OCI-LY7 (cell line): Measurements from ENCODE around the gene DAPK1. TPM values are rescaled to one million over a fixed set of nuclear protein-coding genes. Genes with fewer than 3 reads are reported as not detected.

Experiments
- BruUV-seq: library from RNA; stranded (reverse); fragments of 400-500 nt; replicated peaks from 2 replicates; lab custom pipeline; 2021; lab: Mats Ljungman, UMichigan
- CTCF ChIA-PET: fragments of 300-600 bp; sonication (Branson Sonifier 250); formaldehyde crosslinking; loops from one replicate; lab custom pipeline; 2022; ENCODE audit warnings: antibody characterized with exemption; ENCODE audit not compliant: unreplicated experiment; lab: Charles Lee
- POLR2A ChIA-PET: fragments of 300-600 bp; sonication (Branson Sonifier 250); formaldehyde crosslinking; loops from one replicate; lab custom pipeline; 2022; ENCODE audit warnings: antibody characterized with exemption; lab: Charles Lee
- DNase-seq: peaks from one replicate; pipeline ENCODE4 v3.0.0-alpha.2; 2015; ENCODE audit warnings: low spot score
- H2AFZ ChIP-seq: fragments of 200-600 bp; sonication (generic), shearing (Covaris generic); 2 replicates; pipeline ENCODE4 v1.6.1; 2014; ENCODE audit warnings: mild to moderate bottlenecking, antibody characterized with exemption, low read length, moderate library complexity
- H3K27ac ChIP-seq: fragments of 200-600 bp; sonication (generic); 2 replicates; pipeline ENCODE4 v1.5.1; 2014; ENCODE audit warnings: mixed run types, low read depth, mild to moderate bottlenecking, moderate library complexity, low read length, inconsistent platforms; ENCODE audit not compliant: poor library complexity, severe bottlenecking
- H3K36me3 ChIP-seq: fragments of 200-600 bp; sonication (generic); 2 replicates; pipeline ENCODE4 v1.6.1; 2014; ENCODE audit warnings: mild to moderate bottlenecking, antibody characterized with exemption, low read length, moderate library complexity, mixed read lengths; ENCODE audit not compliant: insufficient read depth
- H3K4me1 ChIP-seq: fragments of 200-600 bp; sonication (generic); 2 replicates; pipeline ENCODE4 v1.5.1; 2014; ENCODE audit warnings: mild to moderate bottlenecking, low read length; ENCODE audit not compliant: insufficient read depth, poor library complexity, severe bottlenecking
- H3K4me2 ChIP-seq: fragments of 200-600 bp; sonication (generic); 2 replicates; pipeline ENCODE4 v1.6.1; 2014; ENCODE audit warnings: mild to moderate bottlenecking, low read length
- H3K4me3 ChIP-seq: fragments of 200-600 bp; sonication (generic); 2 replicates; pipeline ENCODE4 v1.5.1; 2014; ENCODE audit warnings: mild to moderate bottlenecking, low read depth, low read length; ENCODE audit not compliant: poor library complexity, severe bottlenecking
- H3K79me2 ChIP-seq: fragments of 200-600 bp; sonication (generic); 2 replicates; pipeline ENCODE4 v1.6.1; 2016; ENCODE audit warnings: low read depth, mild to moderate bottlenecking, low read length, moderate library complexity, mixed read lengths; ENCODE audit not compliant: insufficient read depth
- H3K9me2 ChIP-seq: fragments of 200-600 bp; sonication (generic); 2 replicates; pipeline ENCODE4 v1.6.1; 2016; ENCODE audit warnings: mild to moderate bottlenecking, low read length, mixed read lengths; ENCODE audit not compliant: insufficient read depth
- H3K9me3 ChIP-seq: fragments of 200-600 bp; sonication (generic); 2 replicates; pipeline ENCODE4 v1.6.1; 2014; ENCODE audit warnings: mild to moderate bottlenecking, mixed run types, low read length, mixed read lengths
- H4K20me1 ChIP-seq: fragments of 200-600 bp; sonication (generic); 2 replicates; pipeline ENCODE4 v1.6.1; 2014; ENCODE audit warnings: mild to moderate bottlenecking, antibody characterized with exemption, low read length, moderate library complexity, mixed read lengths; ENCODE audit not compliant: insufficient read depth
- EZH2phosphoT487 ChIP-seq: fragments of 200-600 bp; sonication (generic); IDR thresholded peaks from 2 replicates; pipeline ENCODE4 v1.6.1; 2018; ENCODE audit warnings: low read depth, borderline replicate concordance, mild to moderate bottlenecking, mixed run types, antibody characterized with exemption, low read length, moderate library complexity, mixed read lengths
- intact Hi-C: fragments of 100-400 bp; cut with micrococcal nuclease; formaldehyde crosslinking; loops from one replicate; pipeline ENCODE4 v1.10.0; 2022; ENCODE audit not compliant: unreplicated experiment
- total RNA-seq, 2 experiments: library from RNA; depleted of rRNA in 1 of 2; stranded (reverse); fragments of >200 nt in 1 of 2; shearing (Covaris generic) in 1 of 2; gene quantifications; 2 replicates each; pipeline ENCODE4 v1.2.3, GENCODE V29; 2014 to 2022
- TF ChIP-seq, protein P1 (sequence below): fragments of 200-600 bp; sonication (generic); conservative IDR thresholded peaks from 2 replicates; pipeline ENCODE4 v1.5.1; 2014; ENCODE audit warnings: mild to moderate bottlenecking, antibody characterized with exemption, low read length, moderate library complexity, mixed read lengths

The DAPK1 gene
- total RNA-seq, 2 experiments from 2014 or later: 0.25 to 3.5 TPM

DNA sequence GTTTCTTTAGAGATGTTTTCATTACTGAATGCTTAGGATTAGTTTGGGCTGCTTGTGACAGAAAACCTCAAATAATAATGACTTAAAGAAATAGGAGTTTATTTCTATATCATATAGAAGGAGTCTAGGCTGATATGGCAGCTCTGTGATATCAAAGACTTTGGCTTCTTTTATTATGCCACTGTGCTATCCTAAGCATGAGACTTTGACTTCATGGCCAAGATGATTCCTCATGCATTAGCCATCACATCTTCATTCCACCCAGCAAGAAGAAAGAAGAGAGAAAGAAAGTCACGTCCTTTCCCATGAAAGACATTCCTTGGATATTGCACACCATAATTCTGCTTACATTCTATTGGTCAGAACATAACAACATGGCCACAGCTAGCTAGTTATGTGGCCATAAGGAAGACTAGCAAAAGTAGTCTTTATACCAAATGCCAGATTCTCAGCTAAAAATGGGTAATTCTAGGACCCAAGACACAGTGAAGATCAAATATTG is 76.2 kb downstream of the DAPK1 start:
- TF ChIP-seq EZH2phosphoT487: no peak
- TF ChIP-seq, protein P1, sequence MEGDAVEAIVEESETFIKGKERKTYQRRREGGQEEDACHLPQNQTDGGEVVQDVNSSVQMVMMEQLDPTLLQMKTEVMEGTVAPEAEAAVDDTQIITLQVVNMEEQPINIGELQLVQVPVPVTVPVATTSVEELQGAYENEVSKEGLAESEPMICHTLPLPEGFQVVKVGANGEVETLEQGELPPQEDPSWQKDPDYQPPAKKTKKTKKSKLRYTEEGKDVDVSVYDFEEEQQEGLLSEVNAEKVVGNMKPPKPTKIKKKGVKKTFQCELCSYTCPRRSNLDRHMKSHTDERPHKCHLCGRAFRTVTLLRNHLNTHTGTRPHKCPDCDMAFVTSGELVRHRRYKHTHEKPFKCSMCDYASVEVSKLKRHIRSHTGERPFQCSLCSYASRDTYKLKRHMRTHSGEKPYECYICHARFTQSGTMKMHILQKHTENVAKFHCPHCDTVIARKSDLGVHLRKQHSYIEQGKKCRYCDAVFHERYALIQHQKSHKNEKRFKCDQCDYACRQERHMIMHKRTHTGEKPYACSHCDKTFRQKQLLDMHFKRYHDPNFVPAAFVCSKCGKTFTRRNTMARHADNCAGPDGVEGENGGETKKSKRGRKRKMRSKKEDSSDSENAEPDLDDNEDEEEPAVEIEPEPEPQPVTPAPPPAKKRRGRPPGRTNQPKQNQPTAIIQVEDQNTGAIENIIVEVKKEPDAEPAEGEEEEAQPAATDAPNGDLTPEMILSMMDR: no peak
- no TSS peak for BruUV-seq
- H3K9me3 ChIP-seq: no peaks in the 10 kb centered on the region
- DNase-seq: no peak
- ChIA-PET CTCF (no interaction called here), POLR2A (interaction anchor here (1.1 to 1.6 kb wide), 2 partner anchors 10 to 16 kb away, joined by 3 to 7 read pairs; no protein-coding TSS in a partner anchor)
- no peaks in the 10 kb centered on the region for H3K79me2 ChIP-seq
- intact Hi-C loops: no loop called here
- H3K4me2 ChIP-seq: no peak overlapping the region
- no peak overlapping the region for H3K4me3 ChIP-seq
- H2AFZ ChIP-seq: no peak overlapping the region
- no peak overlapping the region for H3K27ac ChIP-seq
- no peaks in the 10 kb centered on the region for H3K36me3 ChIP-seq
- H3K9me2 ChIP-seq: no peaks in the 10 kb centered on the region
- peaks cover 18% of the 10 kb centered on the region for H3K4me1 ChIP-seq
- no peaks in the 10 kb centered on the region for H4K20me1 ChIP-seq

DNA sequence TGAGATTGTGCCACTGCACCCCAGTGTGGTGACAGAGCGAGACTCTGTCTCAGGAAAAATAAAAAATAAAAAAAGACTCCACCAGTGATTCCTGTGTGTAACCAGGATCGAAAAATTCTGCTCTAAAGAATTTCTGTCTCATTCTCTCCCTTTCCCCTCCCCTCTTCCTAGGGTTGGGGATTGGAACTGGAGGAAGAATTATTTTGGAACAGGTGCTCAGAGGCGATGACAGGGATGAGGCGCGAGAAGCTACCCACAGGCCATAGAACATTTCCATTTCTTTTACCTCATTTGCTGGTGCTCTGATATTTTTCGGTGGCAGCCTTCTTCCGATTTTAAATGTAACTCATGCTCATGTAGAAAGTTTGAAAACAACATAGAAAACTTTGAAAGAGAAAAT is 80.1 kb downstream of the DAPK1 start:
- H3K27ac ChIP-seq: no peak overlapping the region
- no peaks in the 10 kb centered on the region for H3K79me2 ChIP-seq
- BruUV-seq: no TSS peak
- no peak overlapping the region for H3K4me2 ChIP-seq
- POLR2A ChIA-PET: interaction anchor here (1.0 to 1.9 kb wide), 3 partner anchors 8 to 115 kb away, joined by 4 to 7 read pairs (median 5); no protein-coding TSS in a partner anchor
- no peaks in the 10 kb centered on the region for H3K9me3 ChIP-seq
- TF ChIP-seq, protein P1: no peak
- no peak for TF ChIP-seq EZH2phosphoT487
- no peaks in the 10 kb centered on the region for H4K20me1 ChIP-seq
- H3K4me1 ChIP-seq: peaks cover 3% of the 10 kb centered on the region
- no peak overlapping the region for H3K4me3 ChIP-seq
- intact Hi-C loops: no loop called here
- CTCF ChIA-PET: no interaction called here
- DNase-seq: no peak
- no peaks in the 10 kb centered on the region for H3K36me3 ChIP-seq
- no peak overlapping the region for H2AFZ ChIP-seq
- no peaks in the 10 kb centered on the region for H3K9me2 ChIP-seq

DNA sequence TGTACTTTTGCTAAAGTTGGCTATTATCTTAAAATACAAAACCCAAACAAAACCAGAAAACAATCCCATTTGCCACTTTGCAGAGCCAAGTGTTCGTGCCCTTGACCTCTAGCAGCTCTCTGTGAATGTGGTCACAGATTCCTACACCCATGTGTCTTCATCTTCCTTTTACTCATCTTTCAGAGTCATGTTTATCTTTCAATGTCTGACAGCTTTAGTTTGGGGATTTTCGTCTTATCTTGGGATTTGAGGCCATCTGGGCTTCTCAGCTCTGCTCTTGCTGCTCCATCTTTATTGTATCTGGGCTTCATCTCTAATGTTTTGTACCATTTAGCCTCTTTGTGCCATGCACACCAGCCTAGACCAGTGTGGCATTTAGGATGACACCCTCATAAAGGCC is 81.0 kb downstream of the DAPK1 start:
- no peak overlapping the region for H3K4me3 ChIP-seq
- TF ChIP-seq, protein P1: no peak
- TF ChIP-seq EZH2phosphoT487: no peak
- no peak for DNase-seq
- H4K20me1 ChIP-seq: no peaks in the 10 kb centered on the region
- H3K9me2 ChIP-seq: no peaks in the 10 kb centered on the region
- no peak overlapping the region for H3K27ac ChIP-seq
- ChIA-PET CTCF (no interaction called here), POLR2A (interaction anchor here (1.1 to 1.9 kb wide), 3 partner anchors 9 to 63 kb away, joined by 4 to 7 read pairs (median 4); no protein-coding TSS in a partner anchor)
- H3K4me2 ChIP-seq: no peak overlapping the region
- intact Hi-C loops: no loop called here
- H3K4me1 ChIP-seq: peaks cover 3% of the 10 kb centered on the region
- H3K79me2 ChIP-seq: no peaks in the 10 kb centered on the region
- no TSS peak for BruUV-seq
- H3K9me3 ChIP-seq: no peaks in the 10 kb centered on the region
- H2AFZ ChIP-seq: no peak overlapping the region
- no peaks in the 10 kb centered on the region for H3K36me3 ChIP-seq
